ENCODE results near the gene IQSEC3. TPM values are rescaled to one million over a fixed set of nuclear protein-coding genes. Genes with fewer than 3 reads are reported as not detected.
"Not testable (repeated sequence)": the region's sequence is repeated elsewhere in the genome, so short reads cannot be mapped to it uniquely, and the experiment has no call there.

The IQSEC3 gene
- total and polyA plus RNA-seq, 10 of the 15 experiments (the other 5 are each of a cell fraction or from before 2014, with no cell fraction given): not detected

GRCh38 chr12:76551-76950, 10.0 kb downstream of the IQSEC3 start:
- CTCF ChIA-PET; H3K36me3 ChIP-seq (ENCODE audit: control insufficient read depth in 2 of 2, insufficient read depth in 2 of 2, low read length in 1 of 2); H3K9me3 ChIP-seq (replicated peaks; ENCODE audit: control insufficient read depth, insufficient read depth, low read length); POLR2A ChIA-PET; H3K4me2 ChIP-seq (ENCODE audit: control insufficient read depth, insufficient read depth); FAIRE-seq; H3K9ac ChIP-seq (ENCODE audit: control insufficient read depth, insufficient read depth, low read length); in situ Hi-C loops (cut with MboI); H3K4me1 ChIP-seq (ENCODE audit: control insufficient read depth, insufficient read depth, low read length); H3K27ac ChIP-seq (ENCODE audit: control insufficient read depth, insufficient read depth); DNase-seq (ENCODE audit: low read depth, low spot score); SMC1A ChIA-PET (ENCODE audit: uncharacterized antibody, unreplicated experiment); H4K20me1 ChIP-seq (ENCODE audit: control insufficient read depth, insufficient read depth); intact Hi-C loops (cut with micrococcal nuclease; ENCODE audit: unreplicated experiment); H3K79me2 ChIP-seq (ENCODE audit: control insufficient read depth, insufficient read depth, low read length); H3K27me3 ChIP-seq (replicated peaks in 1 of 2; ENCODE audit: control insufficient read depth in 2 of 2, insufficient read depth in 2 of 2, low read length in 1 of 2); H2AFZ ChIP-seq (ENCODE audit: control insufficient read depth, low read depth, low read length); H3K4me3 ChIP-seq; RAD21 ChIA-PET (ENCODE audit: unreplicated experiment); BruUV-seq (replicated peaks); ATAC-seq: not testable (repeated sequence)
- 59% methylated on average over 6 of the region's 8 CpGs for WGBS (ENCODE audit: insufficient coverage, insufficient replicate concordance, low lambda C conversion rate, missing lambda C conversion rate)

GRCh38 chr12:77101-77719, 10.6 kb downstream of the IQSEC3 start:
- H3K4me1 ChIP-seq (ENCODE audit: control insufficient read depth, insufficient read depth, low read length); in situ Hi-C loops (cut with MboI); BruUV-seq (replicated peaks); CTCF ChIA-PET; H2AFZ ChIP-seq (ENCODE audit: control insufficient read depth, low read depth, low read length); FAIRE-seq; POLR2A ChIA-PET; H3K9ac ChIP-seq (ENCODE audit: control insufficient read depth, insufficient read depth, low read length); RAD21 ChIA-PET (ENCODE audit: unreplicated experiment); H4K20me1 ChIP-seq (ENCODE audit: control insufficient read depth, insufficient read depth); H3K36me3 ChIP-seq (ENCODE audit: control insufficient read depth in 2 of 2, insufficient read depth in 2 of 2, low read length in 1 of 2); H3K79me2 ChIP-seq (ENCODE audit: control insufficient read depth, insufficient read depth, low read length); DNase-seq (ENCODE audit: low read depth, low spot score); H3K27me3 ChIP-seq (replicated peaks in 1 of 2; ENCODE audit: control insufficient read depth in 2 of 2, insufficient read depth in 2 of 2, low read length in 1 of 2); SMC1A ChIA-PET (ENCODE audit: uncharacterized antibody, unreplicated experiment); ATAC-seq; H3K9me3 ChIP-seq (replicated peaks; ENCODE audit: control insufficient read depth, insufficient read depth, low read length); H3K4me3 ChIP-seq; H3K4me2 ChIP-seq (ENCODE audit: control insufficient read depth, insufficient read depth); intact Hi-C loops (cut with micrococcal nuclease; ENCODE audit: unreplicated experiment); H3K27ac ChIP-seq (ENCODE audit: control insufficient read depth, insufficient read depth): not testable (repeated sequence)
- 79% methylated on average over 11 of the region's 26 CpGs for WGBS (ENCODE audit: insufficient coverage, insufficient replicate concordance, low lambda C conversion rate, missing lambda C conversion rate)

DNA sequence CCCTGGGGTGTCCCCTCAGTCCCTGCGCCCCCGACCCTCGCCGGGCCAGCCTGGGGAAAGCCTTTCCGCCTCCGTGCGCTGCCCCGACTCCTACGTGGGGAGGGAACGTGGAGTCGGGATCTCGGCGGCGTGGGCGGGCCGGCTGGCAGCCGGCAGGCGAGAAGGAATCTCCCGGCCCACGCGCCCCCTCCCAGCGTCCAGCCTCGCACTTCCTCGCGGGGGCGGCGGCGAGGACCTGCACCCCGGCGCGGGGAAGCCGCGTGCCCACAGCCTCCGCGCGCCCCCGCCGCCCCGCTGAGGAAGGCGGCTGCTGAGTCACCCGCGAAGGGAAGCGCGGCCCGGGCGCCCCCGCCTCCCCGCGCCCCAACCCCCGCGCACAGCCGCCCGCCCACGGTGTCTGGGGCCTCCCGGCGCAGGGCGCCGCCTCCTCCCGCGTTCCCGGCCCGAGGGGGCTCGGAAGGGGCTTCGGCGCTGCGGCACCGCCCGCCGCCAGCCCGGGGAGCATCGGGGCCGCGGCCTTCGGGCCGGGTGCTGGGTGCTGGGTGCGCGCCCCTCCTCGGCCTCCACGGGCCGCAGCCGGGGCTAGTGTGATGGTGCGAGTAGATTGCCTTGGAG, 11.3 kb downstream of the IQSEC3 start:
- H3K4me3 ChIP-seq; RAD21 ChIA-PET (ENCODE audit: unreplicated experiment); H3K9ac ChIP-seq (ENCODE audit: control insufficient read depth, insufficient read depth, low read length); H3K27ac ChIP-seq (ENCODE audit: control insufficient read depth, insufficient read depth); H3K79me2 ChIP-seq (ENCODE audit: control insufficient read depth, insufficient read depth, low read length); BruUV-seq (replicated peaks); DNase-seq (ENCODE audit: low read depth, low spot score); FAIRE-seq; CTCF ChIA-PET; H3K4me2 ChIP-seq (ENCODE audit: control insufficient read depth, insufficient read depth); H2AFZ ChIP-seq (ENCODE audit: control insufficient read depth, low read depth, low read length); in situ Hi-C loops (cut with MboI); H3K9me3 ChIP-seq (replicated peaks; ENCODE audit: control insufficient read depth, insufficient read depth, low read length); H3K36me3 ChIP-seq (ENCODE audit: control insufficient read depth in 2 of 2, insufficient read depth in 2 of 2, low read length in 1 of 2); H3K27me3 ChIP-seq (replicated peaks in 1 of 2; ENCODE audit: control insufficient read depth in 2 of 2, insufficient read depth in 2 of 2, low read length in 1 of 2); SMC1A ChIA-PET (ENCODE audit: uncharacterized antibody, unreplicated experiment); ATAC-seq; H3K4me1 ChIP-seq (ENCODE audit: control insufficient read depth, insufficient read depth, low read length); POLR2A ChIA-PET; intact Hi-C loops (cut with micrococcal nuclease; ENCODE audit: unreplicated experiment); H4K20me1 ChIP-seq (ENCODE audit: control insufficient read depth, insufficient read depth): not testable (repeated sequence)
- 25% methylated on average over 8 of the region's 82 CpGs for WGBS (ENCODE audit: insufficient coverage, insufficient replicate concordance, low lambda C conversion rate, missing lambda C conversion rate)
